Measurements from ENCODE around the gene SPRN. TPM values are rescaled to one million over a fixed set of nuclear protein-coding genes. Genes with fewer than 3 reads are reported as not detected.

SPRN gene
- total RNA-seq, 2 experiments from 2014 or later = not detected

DNA sequence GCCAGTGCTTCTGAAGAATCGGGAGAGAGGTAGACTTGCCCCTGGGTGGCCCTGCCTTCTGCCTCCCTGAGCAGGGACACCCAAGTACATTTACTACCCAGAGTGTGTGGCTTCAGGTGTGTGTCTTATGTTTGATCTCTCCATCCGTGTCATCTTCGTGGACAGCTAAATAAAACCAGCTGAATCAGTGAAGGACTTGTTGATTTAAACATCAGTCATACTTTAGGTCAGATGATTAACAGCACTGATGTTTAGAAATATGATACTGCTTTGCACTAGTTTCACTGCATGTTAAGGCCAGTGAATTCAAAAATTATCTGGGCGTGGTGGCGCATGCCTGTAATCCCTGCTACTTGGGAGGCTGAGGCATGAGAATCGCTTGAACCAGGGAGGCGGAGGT is 26.5 kb downstream of the SPRN start:
- ChIA-PET CTCF (interaction anchor here (1.3 kb wide), 1 partner anchor 41 kb away, joined by 3 read pairs; no protein-coding TSS in a partner anchor), POLR2A (no interaction called here)
- peak overlapping the region; percentile 19 for H3K27ac Mint-ChIP-seq
- no peak for ATAC-seq
- H3K27me3 Mint-ChIP-seq = no peaks in the 10 kb centered on the region
- no peak overlapping the region for H3K4me3 Mint-ChIP-seq
- peaks cover 44% of the 10 kb centered on the region for H3K36me3 Mint-ChIP-seq (ENCODE audit: low read depth)
- peaks cover 48% of the 10 kb centered on the region for H3K4me1 Mint-ChIP-seq
- intact Hi-C loops (cut with DNase I, micrococcal nuclease) = no loop called here
- no peaks in the 10 kb centered on the region for H3K9me3 Mint-ChIP-seq (ENCODE audit: low read depth)
- no peak for DNase-seq

DNA sequence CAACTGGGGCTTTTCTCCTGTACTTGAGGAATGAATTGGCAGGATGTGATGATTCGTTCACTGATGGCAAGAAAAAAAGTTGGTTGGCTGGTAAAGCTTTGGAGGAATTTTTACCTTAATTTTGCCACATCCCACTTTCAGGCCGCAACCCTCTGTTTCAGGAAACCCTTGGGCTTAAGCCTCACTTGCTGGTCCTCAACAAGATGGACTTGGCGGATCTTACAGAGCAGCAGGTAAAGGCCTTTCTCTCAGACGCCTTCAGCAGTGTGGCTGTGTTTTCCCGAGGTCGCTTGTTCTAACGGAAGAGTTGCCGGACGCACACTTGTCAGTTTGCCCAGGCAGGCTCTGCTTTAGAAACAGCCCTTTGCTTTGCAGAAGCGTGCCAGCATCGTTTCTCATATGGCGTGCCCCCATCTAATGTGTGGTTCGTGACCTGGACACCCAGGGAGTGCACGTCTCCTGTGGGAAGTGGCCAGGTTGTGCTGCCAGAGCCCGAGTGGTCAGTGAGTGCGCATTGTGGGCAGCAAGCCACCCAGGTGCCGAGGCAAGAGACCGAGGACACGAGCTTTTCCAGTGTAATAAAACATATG is 28.3 kb downstream of the SPRN start:
- DNase-seq (no peak), ATAC-seq (no peak)
- H3K4me1 Mint-ChIP-seq = peaks cover 53% of the 10 kb centered on the region
- intact Hi-C loops (cut with DNase I, micrococcal nuclease) = no loop called here
- no peak overlapping the region for H3K27ac Mint-ChIP-seq
- H3K27me3 Mint-ChIP-seq = no peaks in the 10 kb centered on the region
- H3K36me3 Mint-ChIP-seq (ENCODE audit: low read depth) = peaks cover 40% of the 10 kb centered on the region
- POLR2A ChIA-PET = interaction anchor here (0.6 kb wide), 1 partner anchor 273 kb away, joined by 4 read pairs; no protein-coding TSS in a partner anchor
- H3K4me3 Mint-ChIP-seq = peak overlapping the region; percentile 90
- H3K9me3 Mint-ChIP-seq (ENCODE audit: low read depth) = no peaks in the 10 kb centered on the region
- CTCF ChIA-PET = no interaction called here

DNA sequence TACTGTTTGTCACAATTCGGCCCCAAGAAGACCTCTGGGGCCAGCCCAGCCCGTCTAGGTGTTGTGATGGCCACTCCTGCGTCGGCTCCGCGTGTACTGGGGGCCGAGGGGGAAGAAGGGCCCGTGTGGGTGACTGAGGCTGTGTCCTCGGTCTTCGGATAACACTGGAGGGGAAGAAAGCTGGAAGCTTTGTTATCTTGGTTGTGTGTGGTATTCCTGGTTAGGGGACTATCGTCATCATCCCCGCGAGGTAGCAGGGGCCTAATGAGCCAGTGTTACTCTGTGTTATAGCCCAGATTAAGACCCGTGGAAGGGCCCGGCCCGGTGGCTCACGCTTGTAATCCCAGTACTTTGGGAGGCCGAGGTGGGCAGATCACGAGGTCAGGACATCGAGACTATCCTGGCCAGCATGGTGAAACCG is 29.6 kb downstream of the SPRN start:
- ATAC-seq (no peak), DNase-seq (no peak)
- Mint-ChIP-seq H3K36me3 (ENCODE audit: low read depth) (peaks cover 35% of the 10 kb centered on the region), H3K27ac (peak overlapping the region; percentile 93), H3K9me3 (ENCODE audit: low read depth) (no peaks in the 10 kb centered on the region), H3K4me1 (peaks cover 53% of the 10 kb centered on the region), H3K27me3 (no peaks in the 10 kb centered on the region), H3K4me3 (peak overlapping the region; percentile 90)
- intact Hi-C loops (cut with DNase I, micrococcal nuclease) = loop anchor here (1.0 to 5.0 kb wide), 10 partner anchors 16 to 1493 kb away; partner anchors contain the start of genes ECHS1 (in 2 of the 2), PAOX (in 1 of the 2), PPP2R2D (in 1 of the 2) and TUBGCP2 (in 1 of the 2)
- CTCF ChIA-PET = no interaction called here
- POLR2A ChIA-PET = no interaction called here

DNA sequence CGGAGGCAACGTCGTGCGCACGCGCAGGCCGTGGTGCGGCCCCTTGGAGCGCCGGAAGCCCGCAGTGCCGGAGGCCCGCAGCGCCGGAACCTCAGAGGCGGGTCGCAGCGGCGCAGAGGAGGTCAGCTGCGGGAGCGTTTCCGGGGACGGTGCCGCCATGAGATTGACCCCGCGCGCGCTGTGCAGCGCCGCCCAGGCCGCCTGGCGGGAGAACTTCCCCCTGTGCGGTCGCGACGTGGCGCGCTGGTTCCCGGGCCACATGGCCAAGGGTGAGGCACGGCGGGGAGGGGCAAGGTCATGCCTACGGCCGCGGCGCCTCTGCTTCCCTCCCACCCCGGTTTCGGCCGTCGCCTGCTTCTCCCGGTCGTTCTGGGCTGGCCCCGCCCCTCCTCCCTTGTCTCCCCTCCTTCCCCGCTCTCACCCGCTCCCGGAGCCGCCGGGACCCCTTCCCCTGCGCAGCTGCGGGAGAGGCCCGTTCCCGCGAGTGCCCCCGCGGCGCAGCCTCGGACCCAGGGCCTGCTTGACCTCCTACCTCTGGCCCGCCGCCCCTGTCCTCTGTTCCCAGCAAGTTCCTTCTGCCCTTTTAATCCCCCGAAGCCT is 30.3 kb downstream of the SPRN start, which contains the start of gene MTG1:
TSS of gene MTG1 (plus strand) at position 94 of the 600 bp plus-strand sequence. CDS start at position 158, 64 bp downstream.
- Mint-ChIP-seq H3K27me3 (no peaks in the 10 kb centered on the region), H3K27ac (peak within 1 kb of the TSS; percentile 93), H3K4me1 (peaks cover 51% of the 10 kb centered on the region), H3K36me3 (ENCODE audit: low read depth) (peaks cover 31% of the 10 kb centered on the region), H3K9me3 (ENCODE audit: low read depth) (no peaks in the 10 kb centered on the region), H3K4me3 (peak within 1 kb of the TSS; percentile 90)
- ATAC-seq (peak; percentile 76), DNase-seq (peak; percentile 97)
- intact Hi-C loops (cut with DNase I, micrococcal nuclease) = loop anchor here (1.0 to 5.0 kb wide), 10 partner anchors 15 to 1492 kb away; partner anchors contain the start of genes ECHS1 (in 2 of the 2), PAOX (in 1 of the 2), PPP2R2D (in 1 of the 2) and TUBGCP2 (in 1 of the 2)
- ChIA-PET CTCF (no interaction called here), POLR2A (no interaction called here)

DNA sequence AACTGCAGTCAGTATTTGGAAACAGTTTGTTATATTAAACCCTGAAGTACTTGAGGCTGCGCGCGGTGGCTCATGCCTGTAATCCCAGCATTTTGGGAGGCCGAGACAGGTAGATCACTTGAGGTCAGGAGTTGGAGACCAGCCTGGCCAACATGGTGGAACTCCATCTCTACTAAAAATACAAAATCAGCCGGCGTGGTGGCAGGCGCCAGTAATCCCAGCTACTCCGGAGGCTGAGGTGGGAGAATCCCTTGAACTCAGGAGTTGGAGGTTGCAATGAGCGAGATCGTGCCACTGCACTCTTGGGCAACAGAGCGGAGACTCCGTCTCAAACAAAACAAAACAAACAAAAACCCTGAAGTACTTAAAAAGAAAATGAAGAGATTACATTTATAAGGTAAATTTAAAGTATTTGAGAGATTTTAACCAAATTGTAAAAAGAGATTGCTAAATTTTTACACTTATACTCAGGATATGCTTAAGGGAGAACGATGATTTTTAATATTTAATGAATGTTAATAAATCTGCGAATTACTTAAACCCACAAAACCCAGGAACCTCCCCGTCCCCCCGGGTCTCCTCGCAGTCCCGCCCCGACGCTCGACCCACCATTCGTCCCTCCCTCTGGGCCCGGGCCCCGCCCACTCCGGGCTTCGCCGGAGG is 30.9 kb downstream of the SPRN start:
- no peak for ATAC-seq
- H3K4me1 Mint-ChIP-seq = peaks cover 58% of the 10 kb centered on the region
- H3K27ac Mint-ChIP-seq = peak overlapping the region; percentile 67
- H3K4me3 Mint-ChIP-seq = peak overlapping the region; percentile 90
- ChIA-PET POLR2A (no interaction called here), CTCF (interaction anchor here (0.7 kb wide), 1 partner anchor 59 kb away, joined by 4 read pairs; no protein-coding TSS in a partner anchor)
- H3K36me3 Mint-ChIP-seq (ENCODE audit: low read depth) = peaks cover 26% of the 10 kb centered on the region
- intact Hi-C loops (cut with DNase I, micrococcal nuclease) = loop anchor here (1.0 to 5.0 kb wide), 10 partner anchors 14 to 1491 kb away; partner anchors contain the start of genes ECHS1 (in 2 of the 2), PAOX (in 1 of the 2), PPP2R2D (in 1 of the 2) and TUBGCP2 (in 1 of the 2)
- no peak for DNase-seq
- H3K27me3 Mint-ChIP-seq = no peaks in the 10 kb centered on the region
- no peaks in the 10 kb centered on the region for H3K9me3 Mint-ChIP-seq (ENCODE audit: low read depth)

DNA sequence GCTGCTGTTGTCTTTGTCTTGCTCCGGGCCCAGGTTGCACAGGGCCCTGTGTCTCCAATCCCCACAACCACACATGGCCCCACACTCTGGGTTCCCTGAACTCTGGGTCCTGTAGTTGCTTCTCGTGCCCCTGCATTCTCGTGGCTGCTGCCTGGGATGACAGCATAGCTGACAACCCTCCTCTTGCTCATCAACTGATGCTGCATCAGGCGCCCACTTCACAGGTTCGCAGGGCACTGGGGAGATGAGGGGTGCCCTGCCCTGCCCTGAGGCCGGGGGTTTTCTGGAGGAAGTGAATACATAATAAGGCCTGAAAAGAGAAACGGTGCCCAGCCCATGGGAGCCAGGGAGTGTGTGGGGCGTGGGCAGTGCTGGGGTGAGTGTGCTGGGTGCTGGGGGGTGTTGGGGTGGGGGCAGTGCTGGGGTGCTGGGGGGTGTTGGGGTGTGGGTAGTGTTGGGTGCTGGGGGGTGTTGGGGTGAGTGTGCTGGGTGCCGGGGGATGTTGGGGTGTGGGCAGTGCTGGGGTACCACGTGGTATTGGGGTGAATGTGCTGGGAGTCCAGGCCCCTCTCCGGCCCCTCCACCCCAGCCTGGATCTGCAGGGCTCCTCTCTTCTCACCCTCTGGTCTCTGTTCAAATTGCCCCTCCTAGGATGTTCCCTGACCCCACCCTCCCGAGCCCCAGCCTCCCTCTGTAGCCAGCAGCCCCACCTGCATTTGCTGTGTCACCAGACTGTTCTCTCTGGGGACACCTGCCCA is 32.5 kb downstream of the SPRN start:
- peaks cover 56% of the 10 kb centered on the region for H3K4me1 Mint-ChIP-seq
- peak overlapping the region; percentile 72 for H3K4me3 Mint-ChIP-seq
- peak overlapping the region; percentile 93 for H3K27ac Mint-ChIP-seq
- no peaks in the 10 kb centered on the region for H3K9me3 Mint-ChIP-seq (ENCODE audit: low read depth)
- no peaks in the 10 kb centered on the region for H3K27me3 Mint-ChIP-seq
- ChIA-PET POLR2A (no interaction called here), CTCF (interaction anchor here (1.1 to 1.2 kb wide), 2 partner anchors 10 to 78 kb away, joined by 3 to 4 read pairs; no protein-coding TSS in a partner anchor)
- intact Hi-C loops (cut with DNase I, micrococcal nuclease) = loop anchor here (2.0 to 5.0 kb wide), 5 partner anchors 17 to 1490 kb away; partner anchors contain the start of gene PPP2R2D (in 1 of the 2)
- ATAC-seq (peak; percentile 15), DNase-seq (peak; percentile 75)
- peaks cover 13% of the 10 kb centered on the region for H3K36me3 Mint-ChIP-seq (ENCODE audit: low read depth)

DNA sequence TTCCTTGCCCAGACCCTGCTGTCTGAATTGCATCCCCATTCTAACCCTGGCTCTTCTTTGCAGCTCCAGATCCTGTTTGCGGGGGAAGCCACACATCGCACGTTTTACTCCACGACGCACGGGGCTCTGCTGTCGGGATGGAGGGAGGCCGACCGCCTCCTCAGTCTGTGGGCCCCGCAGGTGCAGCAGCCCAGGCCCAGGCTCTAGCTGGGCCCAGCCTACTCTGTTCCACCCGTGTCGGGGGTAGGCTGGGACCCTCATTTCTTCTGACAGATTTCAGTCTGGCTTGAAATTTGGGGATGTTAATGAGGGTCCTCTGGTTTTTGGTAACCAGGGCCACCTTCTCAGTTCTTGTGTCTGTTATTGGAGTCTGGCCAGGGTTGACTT is 33.2 kb downstream of the SPRN start:
- POLR2A ChIA-PET = no interaction called here

DNA sequence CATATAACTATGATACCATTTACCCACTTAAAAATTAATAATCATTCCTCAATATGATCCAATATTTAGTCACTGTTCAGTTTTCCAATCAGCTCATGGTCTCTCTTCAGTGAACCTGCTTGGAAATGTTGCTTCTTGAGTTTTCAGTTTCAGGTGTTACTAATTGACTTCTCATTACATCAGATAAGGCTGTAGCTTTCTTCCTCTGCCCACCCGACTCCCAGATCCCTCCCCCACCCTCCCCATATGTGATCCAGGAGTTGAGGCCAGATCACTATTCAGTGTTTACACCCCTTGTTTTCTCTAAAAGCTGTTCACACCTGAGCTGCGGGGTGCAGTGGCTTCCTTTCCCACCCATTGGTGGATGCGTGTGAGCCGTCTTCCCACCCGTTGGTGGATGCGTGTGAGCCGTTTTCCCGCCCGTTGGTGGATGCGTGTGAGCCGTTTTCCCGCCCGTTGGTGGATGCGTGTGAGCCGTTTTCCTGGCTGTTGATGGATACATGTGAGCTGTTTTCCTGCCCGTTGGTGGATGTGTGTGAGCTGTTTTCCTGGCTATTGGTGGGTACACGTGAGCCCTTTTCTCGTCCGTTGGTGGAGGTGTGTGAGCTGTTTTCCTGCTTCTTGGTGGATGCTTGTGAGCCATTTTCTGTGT is 33.7 kb downstream of the SPRN start:
- Mint-ChIP-seq H3K4me3 (peak overlapping the region; percentile 72), H3K9me3 (ENCODE audit: low read depth) (no peaks in the 10 kb centered on the region), H3K36me3 (ENCODE audit: low read depth) (peaks cover 10% of the 10 kb centered on the region), H3K27ac (peak overlapping the region; percentile 93), H3K4me1 (peaks cover 48% of the 10 kb centered on the region), H3K27me3 (no peaks in the 10 kb centered on the region)
- ChIA-PET POLR2A (no interaction called here), CTCF (interaction anchor here (0.9 to 1.2 kb wide), 5 partner anchors 9 to 83 kb away, joined by 3 to 4 read pairs (median 4); no protein-coding TSS in a partner anchor)
- DNase-seq (peak; percentile 43), ATAC-seq (peak; percentile 19)
- intact Hi-C loops (cut with DNase I, micrococcal nuclease) = loop anchor here (1.0 to 5.0 kb wide), 7 partner anchors 11 to 1488 kb away; partner anchors contain the start of genes PAOX (in 1 of the 2) and PPP2R2D (in 1 of the 2)

More for the DNA sequence above, 33.2 kb downstream of the SPRN start:
- Mint-ChIP-seq H3K9me3 (ENCODE audit: low read depth) (no peaks in the 10 kb centered on the region), H3K36me3 (ENCODE audit: low read depth) (peaks cover 11% of the 10 kb centered on the region), H3K27me3 (no peaks in the 10 kb centered on the region), H3K4me3 (peak overlapping the region; percentile 72), H3K27ac (peak overlapping the region; percentile 93), H3K4me1 (peaks cover 54% of the 10 kb centered on the region)
- DNase-seq (no peak), ATAC-seq (no peak)
- CTCF ChIA-PET = interaction anchor here (0.9 to 1.2 kb wide), 5 partner anchors 9 to 84 kb away, joined by 3 to 4 read pairs (median 4); no protein-coding TSS in a partner anchor
- intact Hi-C loops (cut with DNase I, micrococcal nuclease) = loop anchor here (2.0 to 5.0 kb wide), 5 partner anchors 16 to 1489 kb away; partner anchors contain the start of gene PPP2R2D (in 1 of the 2)

DNA sequence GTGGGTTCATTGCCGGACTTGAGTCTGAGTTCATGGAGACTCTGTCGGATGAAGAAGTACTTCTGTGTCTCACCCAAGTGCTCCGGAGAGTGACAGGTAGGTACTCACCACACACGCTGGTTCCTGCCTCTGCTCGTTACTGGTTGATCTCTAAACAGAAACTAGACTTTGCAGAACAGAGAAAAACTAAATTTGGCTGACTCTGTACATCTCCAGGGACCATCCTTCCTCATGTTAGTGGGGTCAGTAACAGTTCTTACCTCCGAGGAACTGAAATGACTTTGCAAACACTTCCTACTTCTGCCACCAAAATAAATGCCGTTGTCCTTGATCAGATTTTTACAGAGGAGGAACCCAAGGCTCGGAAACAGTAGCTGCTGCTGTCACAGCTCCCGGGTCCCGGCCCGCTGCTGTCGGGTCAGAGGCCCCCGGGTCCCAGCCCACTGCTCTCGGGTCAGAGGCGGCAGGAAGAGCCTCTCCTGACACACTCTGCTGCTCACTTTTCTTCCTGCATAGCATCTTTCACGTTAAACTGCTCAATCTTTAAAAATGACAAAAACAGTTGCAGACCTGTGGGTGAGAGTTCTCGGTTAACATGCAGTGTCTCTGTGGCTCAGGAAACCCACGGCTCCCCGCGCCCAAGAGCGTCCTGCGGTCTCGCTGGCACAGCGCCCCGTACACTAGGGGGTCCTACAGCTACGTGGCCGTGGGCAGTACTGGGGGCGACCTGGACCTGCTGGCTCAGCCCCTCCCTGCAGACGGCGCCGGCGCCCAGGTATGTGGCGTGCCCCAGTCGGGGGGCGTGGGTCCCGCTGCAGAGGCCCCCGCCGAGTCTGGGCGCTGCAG is 35.2 kb downstream of the SPRN start:
- H3K36me3 Mint-ChIP-seq (ENCODE audit: low read depth) = peaks cover 2% of the 10 kb centered on the region
- H3K4me1 Mint-ChIP-seq = peaks cover 39% of the 10 kb centered on the region
- intact Hi-C loops (cut with DNase I, micrococcal nuclease) = loop anchor here in 1 of 2 experiments (1.0 kb wide), 1 partner anchor 11 kb away; no protein-coding TSS in a partner anchor
- H3K27me3 Mint-ChIP-seq = no peaks in the 10 kb centered on the region
- ChIA-PET CTCF (interaction anchor here (0.8 to 1.0 kb wide), 2 partner anchors 62 to 941 kb away, joined by 3 read pairs; no protein-coding TSS in a partner anchor), POLR2A (interaction anchor here (1.4 kb wide), 2 partner anchors 9 to 16 kb away, joined by 3 read pairs; partner anchors contain the start of gene ECHS1)
- no peaks in the 10 kb centered on the region for H3K9me3 Mint-ChIP-seq (ENCODE audit: low read depth)
- ATAC-seq (peak; percentile 64), DNase-seq (peak; percentile 74)
- peak overlapping the region; percentile 91 for H3K27ac Mint-ChIP-seq
- peak overlapping the region; percentile 72 for H3K4me3 Mint-ChIP-seq
